Activated CD8-positive, alpha-beta memory T cell treated with anti-CD3 and anti-CD28 coated beads, Interleukin-2, amount 50 U/mL, for 48 hours (primary cell): ENCODE data around the gene SCN1B.
A peak's percentile ranks its signal among the peaks of the same experiment; 100 is the strongest.
"Not testable (repeated sequence)": the region's sequence is repeated elsewhere in the genome, so short reads cannot be mapped to it uniquely, and the experiment has no call there.

Experiments
- DNase-seq: peaks from one replicate; pipeline ENCODE4 v3.0.0-alpha.2; 2020

The SCN1B gene

GRCh38 chr19:35002037-35002535 is 28.2 kb upstream of the SCN1B start:
- DNase-seq, result no peak

- DNase-seq, result no peak
Observed at GRCh38 chr19:35004517-35005255, 25.6 kb upstream of the SCN1B start.

GRCh38 chr19:35005256-35005977 is 24.9 kb upstream of the SCN1B start:
- DNase-seq, result no peak

- DNase-seq, result not testable (repeated sequence)
Observed at GRCh38 chr19:35006007-35006341, 24.3 kb upstream of the SCN1B start.

GRCh38 chr19:35006342-35006998 is 23.8 kb upstream of the SCN1B start:
- no peak for DNase-seq

- DNase-seq, result no peak
Observed at GRCh38 chr19:35006999-35007365, 23.3 kb upstream of the SCN1B start.

- not testable (repeated sequence) for DNase-seq
Observed at GRCh38 chr19:35007427-35007826, 22.8 kb upstream of the SCN1B start.

GRCh38 chr19:35008891-35009341 is 21.4 kb upstream of the SCN1B start:
- no peak for DNase-seq

GRCh38 chr19:35009424-35010415 is 20.6 kb upstream of the SCN1B start:
- DNase-seq, result no peak

- no peak for DNase-seq
Observed at GRCh38 chr19:35011091-35011689, 19.1 kb upstream of the SCN1B start.

- DNase-seq, result no peak
Observed at GRCh38 chr19:35011737-35012682, 18.3 kb upstream of the SCN1B start.

GRCh38 chr19:35013041-35013819 is 17.0 kb upstream of the SCN1B start:
- peak; percentile 94 for DNase-seq

GRCh38 chr19:35013820-35014754 is 16.2 kb upstream of the SCN1B start:
- DNase-seq, result no peak

- DNase-seq, result not testable (repeated sequence)
Observed at GRCh38 chr19:35014774-35015173, 15.5 kb upstream of the SCN1B start.

GRCh38 chr19:35015270-35015953 is 14.9 kb upstream of the SCN1B start:
- DNase-seq, result no peak

GRCh38 chr19:35015954-35016351 is 14.3 kb upstream of the SCN1B start:
- DNase-seq, result no peak

- no peak for DNase-seq
Observed at GRCh38 chr19:35017507-35017906, 12.8 kb upstream of the SCN1B start.

- no peak for DNase-seq
Observed at GRCh38 chr19:35018379-35018778, 11.9 kb upstream of the SCN1B start.
